ENCODE results near the gene RAP1GAP2.

DNA sequence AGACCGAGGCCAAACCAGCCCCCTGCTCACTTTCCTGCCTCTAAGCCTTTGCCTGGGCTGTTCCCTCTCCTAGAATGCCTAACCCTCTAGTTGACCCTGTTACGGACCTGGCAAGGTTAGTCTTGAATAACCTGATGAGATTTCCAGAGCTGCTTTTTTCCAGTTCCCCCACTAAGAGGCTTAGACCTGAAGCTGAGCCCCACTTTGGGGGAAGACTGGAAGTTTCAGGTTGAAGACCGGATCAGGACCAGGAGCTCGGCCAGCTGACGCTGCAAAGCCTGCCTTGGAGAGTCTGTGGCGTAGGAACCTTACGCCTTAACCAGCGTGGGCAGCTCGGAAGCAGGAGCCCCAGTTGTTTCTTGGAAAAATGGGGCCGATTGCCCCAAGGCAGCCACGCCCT lies 137.4 kb downstream of the RAP1GAP2 start:
- TF ChIP-seq, protein P1, sequence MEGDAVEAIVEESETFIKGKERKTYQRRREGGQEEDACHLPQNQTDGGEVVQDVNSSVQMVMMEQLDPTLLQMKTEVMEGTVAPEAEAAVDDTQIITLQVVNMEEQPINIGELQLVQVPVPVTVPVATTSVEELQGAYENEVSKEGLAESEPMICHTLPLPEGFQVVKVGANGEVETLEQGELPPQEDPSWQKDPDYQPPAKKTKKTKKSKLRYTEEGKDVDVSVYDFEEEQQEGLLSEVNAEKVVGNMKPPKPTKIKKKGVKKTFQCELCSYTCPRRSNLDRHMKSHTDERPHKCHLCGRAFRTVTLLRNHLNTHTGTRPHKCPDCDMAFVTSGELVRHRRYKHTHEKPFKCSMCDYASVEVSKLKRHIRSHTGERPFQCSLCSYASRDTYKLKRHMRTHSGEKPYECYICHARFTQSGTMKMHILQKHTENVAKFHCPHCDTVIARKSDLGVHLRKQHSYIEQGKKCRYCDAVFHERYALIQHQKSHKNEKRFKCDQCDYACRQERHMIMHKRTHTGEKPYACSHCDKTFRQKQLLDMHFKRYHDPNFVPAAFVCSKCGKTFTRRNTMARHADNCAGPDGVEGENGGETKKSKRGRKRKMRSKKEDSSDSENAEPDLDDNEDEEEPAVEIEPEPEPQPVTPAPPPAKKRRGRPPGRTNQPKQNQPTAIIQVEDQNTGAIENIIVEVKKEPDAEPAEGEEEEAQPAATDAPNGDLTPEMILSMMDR (IDR thresholded peaks at IDR 0.05): no peak
- TF ChIP-seq POLR2A (IDR thresholded peaks at IDR 0.05): no peak

Measured in heart left ventricle (tissue), 13 donors.